Mucosa of descending colon (tissue), 3 donors: ENCODE measurements around the gene PLEKHM1. TPM values are rescaled to one million over a fixed set of nuclear protein-coding genes. Genes with fewer than 3 reads are reported as not detected.

Experiments used
- ATAC-seq: fragments of 200-7000 bp; cut with Tn5 transposase; one replicate; pipeline ENCODE4 v1.9.1; 2020; ENCODE audit warnings: mild to moderate bottlenecking, moderate library complexity
- DNase-seq, 3 donors: peaks; one replicate each; pipeline ENCODE4 v3.0.0-alpha.2; 2020
- H3K36me3 ChIP-seq: fragments of 200-600 bp; one replicate; pipeline ENCODE4 v1.8.0; 2021; ENCODE audit warnings: low read depth, mild to moderate bottlenecking
- H3K4me1 ChIP-seq: fragments of 200-600 bp; one replicate; pipeline ENCODE4 v1.8.0; 2021; ENCODE audit warnings: low read depth, mild to moderate bottlenecking
- H3K4me3 ChIP-seq: fragments of 200-600 bp; one replicate; pipeline ENCODE4 v1.8.0; 2021; ENCODE audit warnings: mild to moderate bottlenecking
- H3K9me3 ChIP-seq: fragments of 200-600 bp; one replicate; pipeline ENCODE4 v1.8.0; 2021; ENCODE audit warnings: mild to moderate bottlenecking
- CTCF ChIP-seq: fragments of 200-600 bp; IDR thresholded peaks from one replicate; pipeline ENCODE4 v1.8.0; 2022; ENCODE audit warnings: antibody characterized with exemption, mild to moderate bottlenecking
- intact Hi-C, 2 donors: fragments of 100-400 bp; cut with DNase I in 1 of 2; cut with micrococcal nuclease in 1 of 2; formaldehyde crosslinking; loops; one replicate each; pipeline versions ENCODE4 v1.11.0 to v1.11.1; 2022; cut with DNase I, micrococcal nuclease
- total RNA-seq, 3 donors: library from RNA; stranded (reverse); fragmentation: NEBNext Ultra II Directional in 2 of 3; extraction: Animal tissue kit (Norgen Biotek cat#: 25700) in 2 of 3; gene quantifications; one replicate each; pipeline versions ENCODE4 v1.2.1 to v1.2.4, GENCODE V29; 2021 to 2023
- donor health status: DM: no; HTN: no; CAD: no; lungs with moderate emphysema.
- donor health status: DM: no; HTN: no; CAD: no.
- donor health status: DM: no; HTN: yes; CAD: no.

The PLEKHM1 gene
- total RNA-seq, 3 donors from 2014 or later, result 59.1 to 71.3 (median 68.7) TPM

GRCh38 chr17:45408611-45409421 lies 81.7 kb downstream of the PLEKHM1 start:
- Histone ChIP-seq H3K4me1 (peaks cover 87% of the 10 kb centered on the region), H3K9me3 (no peaks in the 10 kb centered on the region), H3K4me3 (no peak overlapping the region), H3K36me3 (no peaks in the 10 kb centered on the region)
- intact Hi-C loops, result no loop called here
- no peak for TF ChIP-seq CTCF
- ATAC-seq (no peak), DNase-seq (peak; percentile 35 to 52 (median 41))

GRCh38 chr17:45406107-45406506 lies 84.4 kb downstream of the PLEKHM1 start:
- Histone ChIP-seq H3K4me1 (peaks cover 61% of the 10 kb centered on the region), H3K36me3 (no peaks in the 10 kb centered on the region), H3K4me3 (no peak overlapping the region), H3K9me3 (no peaks in the 10 kb centered on the region)
- no peak for DNase-seq
- ATAC-seq, result no peak
- intact Hi-C loops, result no loop called here
- no peak for TF ChIP-seq CTCF

GRCh38 chr17:45405250-45406086 lies 85.1 kb downstream of the PLEKHM1 start:
- no peaks in the 10 kb centered on the region for H3K9me3 ChIP-seq
- intact Hi-C loops, result no loop called here
- H3K4me3 ChIP-seq, result no peak overlapping the region
- H3K4me1 ChIP-seq, result peaks cover 55% of the 10 kb centered on the region
- TF ChIP-seq CTCF, result no peak
- H3K36me3 ChIP-seq, result no peaks in the 10 kb centered on the region
- peak; percentile 73 for ATAC-seq
- peak; percentile 91 to 94 (median 92) for DNase-seq

- TF ChIP-seq CTCF, result no peak
- ATAC-seq (no peak), DNase-seq (no peak)
- Histone ChIP-seq H3K9me3 (no peaks in the 10 kb centered on the region), H3K4me1 (peaks cover 49% of the 10 kb centered on the region), H3K4me3 (no peak overlapping the region), H3K36me3 (no peaks in the 10 kb centered on the region)
- intact Hi-C loops, result no loop called here
Measured at GRCh38 chr17:45404870-45405249, 85.7 kb downstream of the PLEKHM1 start.

GRCh38 chr17:45403906-45404490 lies 86.5 kb downstream of the PLEKHM1 start:
- Histone ChIP-seq H3K4me1 (peaks cover 40% of the 10 kb centered on the region), H3K4me3 (no peak overlapping the region), H3K9me3 (no peaks in the 10 kb centered on the region), H3K36me3 (no peaks in the 10 kb centered on the region)
- TF ChIP-seq CTCF, result no peak
- intact Hi-C loops, result no loop called here
- no peak for ATAC-seq
- peak in 1 of 3 donors; percentile 35 for DNase-seq
